Fibroblast of skin of back (primary cell): Measurements from ENCODE around the gene DISC1.

Source experiments
- DNase-seq: peaks from one replicate; pipeline ENCODE4 v3.0.0-alpha.2; 2013

DISC1 gene

DNA sequence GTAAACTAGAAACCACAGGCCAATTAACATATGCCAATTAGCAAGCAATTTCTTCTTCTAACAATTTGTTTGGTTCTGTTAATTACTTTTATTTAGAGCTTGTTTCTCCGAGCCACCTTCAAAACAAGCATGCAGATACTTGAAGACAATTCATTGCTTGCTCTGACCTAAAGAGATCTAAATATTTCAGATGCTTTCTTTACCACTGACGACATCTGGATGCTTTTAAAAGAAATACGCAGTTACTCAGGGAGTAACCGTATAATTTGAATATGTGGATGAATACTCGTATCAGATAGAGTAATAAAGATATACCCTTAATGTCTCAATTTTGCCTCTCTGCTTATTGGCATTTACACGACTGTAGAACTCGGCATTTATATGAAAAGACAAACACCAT is 390.0 kb downstream of the DISC1 start:
- DNase-seq, result peak; percentile 64

- DNase-seq, result no peak
Measured at GRCh38 chr1:232017057-232017456, 390.5 kb downstream of the DISC1 start.

- DNase-seq, result no peak
Measured at GRCh38 chr1:232017759-232018158, 391.2 kb downstream of the DISC1 start.

GRCh38 chr1:232018231-232019025 is 391.8 kb downstream of the DISC1 start:
- DNase-seq, result no peak

DNA sequence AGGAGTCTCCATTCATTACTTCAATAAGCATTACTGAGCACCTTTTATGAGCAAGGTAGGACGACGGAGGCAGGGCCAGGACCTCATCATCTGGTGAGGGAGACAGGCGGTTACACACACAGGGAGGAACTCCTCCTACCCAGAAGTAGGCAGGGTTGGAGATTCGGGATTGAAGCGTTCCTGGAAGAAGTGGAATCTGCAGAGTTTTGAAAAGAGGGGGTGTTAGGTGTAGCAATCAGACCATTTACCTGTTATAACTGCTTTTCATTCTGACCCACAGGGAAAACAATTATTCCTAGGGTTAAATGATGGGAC is 392.4 kb downstream of the DISC1 start:
- no peak for DNase-seq

GRCh38 chr1:232020352-232020751 is 393.8 kb downstream of the DISC1 start:
- no peak for DNase-seq

DNA sequence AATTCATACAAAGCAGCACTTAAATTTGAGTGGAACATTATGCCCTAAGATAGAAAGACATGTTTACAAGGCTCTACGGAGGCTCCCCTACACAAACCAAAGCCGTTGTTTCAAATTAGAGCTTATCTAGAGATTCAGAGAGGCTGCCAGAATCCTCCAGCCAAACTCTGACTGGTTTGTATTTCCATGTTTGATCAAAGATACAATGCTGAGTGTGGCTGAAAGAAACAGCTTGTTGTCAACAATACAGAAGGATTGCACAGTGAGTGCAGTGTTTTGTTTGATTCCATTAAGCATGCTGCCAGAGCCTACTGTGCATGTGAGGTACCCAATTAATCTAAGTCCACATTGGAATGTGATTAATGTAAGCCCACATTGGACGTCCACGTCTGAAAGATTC is 402.7 kb downstream of the DISC1 start:
- DNase-seq, result no peak

GRCh38 chr1:232031156-232031555 is 404.6 kb downstream of the DISC1 start:
- DNase-seq, result no peak

DNA sequence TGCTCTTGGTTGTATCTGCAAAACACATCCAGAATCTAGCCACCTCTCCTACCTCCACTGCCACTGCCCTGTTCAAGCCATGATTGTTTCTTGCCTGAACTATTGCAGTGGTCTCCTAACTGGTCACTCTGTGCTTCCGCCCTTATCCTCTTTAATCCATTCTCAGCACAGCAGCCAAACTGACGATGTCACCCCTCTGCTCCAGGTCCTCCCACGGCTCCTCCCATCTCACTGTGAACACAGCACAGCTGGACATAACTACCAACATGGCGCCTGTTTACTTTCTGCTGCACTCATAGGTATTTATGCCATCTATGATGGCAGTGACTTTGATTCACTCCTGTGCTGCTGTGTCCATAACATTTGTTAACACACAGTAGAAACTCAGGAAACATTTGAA is 406.7 kb downstream of the DISC1 start:
- DNase-seq, result no peak

- no peak for DNase-seq
Measured at GRCh38 chr1:232034556-232034955, 408.0 kb downstream of the DISC1 start.

- DNase-seq, result no peak
Measured at GRCh38 chr1:232036181-232036933, 409.8 kb downstream of the DISC1 start.

- no peak for DNase-seq
Measured at GRCh38 chr1:232037774-232038388, 411.3 kb downstream of the DISC1 start.

GRCh38 chr1:232038706-232039677 is 412.4 kb downstream of the DISC1 start:
- peak; percentile 63 for DNase-seq

DNA sequence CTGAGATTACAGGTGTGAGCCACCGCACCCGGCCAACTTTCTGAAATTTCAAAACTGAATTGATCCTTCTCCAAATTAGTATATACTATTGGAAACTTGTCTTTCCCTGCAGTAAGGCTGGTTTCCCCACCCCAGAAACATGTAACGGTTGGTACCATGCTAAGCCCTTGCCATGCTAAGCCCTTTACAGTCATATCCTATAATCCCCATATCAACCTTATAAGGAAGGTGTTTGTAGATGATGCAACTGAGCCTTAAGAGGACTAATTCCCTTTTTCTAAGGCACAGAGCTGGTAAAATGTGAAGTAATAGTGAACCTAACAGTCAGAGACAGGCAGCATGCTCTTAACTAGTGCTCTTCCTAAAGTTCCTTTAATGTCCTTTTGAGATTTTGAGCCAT is 413.7 kb downstream of the DISC1 start:
- no peak for DNase-seq

- no peak for DNase-seq
Measured at GRCh38 chr1:232044728-232045127, 418.1 kb downstream of the DISC1 start.

DNA sequence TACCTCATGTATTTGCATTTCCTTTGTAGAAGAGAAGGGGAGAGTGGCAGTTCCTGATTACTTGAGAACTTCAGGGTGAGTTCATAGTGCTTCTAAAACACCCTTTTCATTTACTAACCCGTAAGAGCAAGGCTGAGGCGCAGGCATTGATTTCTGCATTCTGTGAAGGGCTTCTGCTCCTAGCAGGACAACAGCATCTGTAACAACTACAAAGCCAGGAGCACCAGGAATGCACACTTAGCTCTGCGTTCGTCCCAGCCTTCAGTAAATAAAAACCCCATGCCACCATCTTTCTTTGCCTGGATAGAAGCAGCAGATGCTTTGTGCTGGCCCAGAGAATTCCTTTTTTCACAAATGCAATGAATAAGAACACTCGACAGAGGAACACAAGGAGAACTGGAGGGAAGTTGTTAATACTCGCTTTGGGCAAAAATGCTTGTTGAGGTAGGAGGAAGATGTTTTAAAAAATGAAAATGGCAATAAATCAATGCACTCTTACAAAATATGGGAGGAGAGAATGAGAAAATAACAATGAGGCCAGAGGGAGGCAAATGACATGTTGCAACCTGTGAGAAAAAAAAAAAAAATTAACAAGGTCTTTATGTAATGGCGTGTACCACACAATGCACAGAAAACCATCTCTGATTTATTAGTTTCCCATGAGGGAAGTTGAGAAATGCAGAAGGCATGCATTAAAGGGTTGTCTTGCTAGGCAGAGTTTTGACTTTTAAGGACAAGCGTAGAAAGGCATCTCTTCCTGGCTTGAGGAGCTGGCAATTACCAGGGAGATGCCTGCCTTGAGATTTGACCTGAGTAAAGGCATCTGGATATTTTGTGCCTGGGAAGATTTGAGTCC is 418.8 kb downstream of the DISC1 start:
- DNase-seq, result peak; percentile 56

GRCh38 chr1:232046451-232047306 is 420.1 kb downstream of the DISC1 start:
- peak; percentile 19 for DNase-seq

DNA sequence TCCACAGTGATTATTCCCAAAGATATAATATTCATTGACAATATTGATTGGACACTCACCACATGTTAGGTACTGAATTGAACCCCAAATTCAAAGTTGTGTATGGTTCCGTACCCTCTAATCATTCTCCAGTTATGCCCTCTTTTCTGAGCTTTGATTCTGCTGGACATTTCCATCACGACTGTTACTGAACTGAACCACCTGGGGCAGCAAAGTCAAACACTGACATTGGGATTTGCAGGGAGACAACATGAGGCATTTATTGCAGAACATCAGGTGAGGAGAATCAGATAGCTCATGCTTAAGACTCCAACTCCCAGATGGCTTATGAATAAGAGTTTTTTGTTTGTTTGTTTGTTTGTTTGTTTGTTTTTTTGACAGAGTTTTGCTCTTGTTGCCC is 420.9 kb downstream of the DISC1 start:
- no peak for DNase-seq

DNA sequence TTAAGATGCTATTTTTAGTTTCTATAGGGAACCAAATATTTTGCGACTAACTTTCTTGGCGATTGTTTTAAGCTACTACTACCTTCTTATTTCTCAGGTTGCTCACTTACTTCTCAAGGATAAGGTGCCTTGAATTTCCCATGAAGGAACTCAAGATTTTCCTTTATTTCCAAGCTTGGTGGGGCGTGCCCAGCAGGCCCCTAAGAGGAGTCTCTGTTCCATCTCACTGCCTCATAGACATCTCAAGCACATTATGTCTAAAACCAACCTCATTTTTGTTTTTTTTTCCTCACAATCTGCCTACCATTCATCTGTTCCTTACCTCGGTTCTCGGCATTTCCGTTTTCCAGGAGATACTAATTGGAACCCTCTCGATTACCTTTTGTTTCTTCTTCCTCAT is 421.9 kb downstream of the DISC1 start:
- no peak for DNase-seq

DNA sequence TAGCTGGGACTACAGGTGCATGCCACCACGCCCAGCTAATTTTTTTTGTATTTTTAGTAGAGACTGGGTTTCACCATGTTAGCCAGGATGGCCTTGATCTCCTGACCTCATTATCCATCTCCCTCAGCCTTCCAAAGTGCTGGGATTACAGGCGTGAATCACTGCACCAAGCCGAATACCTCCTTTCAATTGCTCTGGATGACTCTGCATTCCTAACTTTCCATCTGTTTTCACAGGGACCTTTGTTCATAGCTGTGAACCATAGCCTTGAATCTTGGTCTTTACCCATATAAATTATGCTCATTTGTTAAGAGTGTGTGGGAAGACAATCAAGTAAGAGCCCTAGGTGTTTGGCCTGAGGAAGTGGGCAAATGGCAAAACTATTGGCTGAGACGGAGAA is 422.7 kb downstream of the DISC1 start:
- DNase-seq, result no peak
